ENCODE measurements around the gene LRMDA.

GRCh38 chr10:75665707-75666106 lies 234.3 kb downstream of the LRMDA start:
- TF ChIP-seq, protein P1, sequence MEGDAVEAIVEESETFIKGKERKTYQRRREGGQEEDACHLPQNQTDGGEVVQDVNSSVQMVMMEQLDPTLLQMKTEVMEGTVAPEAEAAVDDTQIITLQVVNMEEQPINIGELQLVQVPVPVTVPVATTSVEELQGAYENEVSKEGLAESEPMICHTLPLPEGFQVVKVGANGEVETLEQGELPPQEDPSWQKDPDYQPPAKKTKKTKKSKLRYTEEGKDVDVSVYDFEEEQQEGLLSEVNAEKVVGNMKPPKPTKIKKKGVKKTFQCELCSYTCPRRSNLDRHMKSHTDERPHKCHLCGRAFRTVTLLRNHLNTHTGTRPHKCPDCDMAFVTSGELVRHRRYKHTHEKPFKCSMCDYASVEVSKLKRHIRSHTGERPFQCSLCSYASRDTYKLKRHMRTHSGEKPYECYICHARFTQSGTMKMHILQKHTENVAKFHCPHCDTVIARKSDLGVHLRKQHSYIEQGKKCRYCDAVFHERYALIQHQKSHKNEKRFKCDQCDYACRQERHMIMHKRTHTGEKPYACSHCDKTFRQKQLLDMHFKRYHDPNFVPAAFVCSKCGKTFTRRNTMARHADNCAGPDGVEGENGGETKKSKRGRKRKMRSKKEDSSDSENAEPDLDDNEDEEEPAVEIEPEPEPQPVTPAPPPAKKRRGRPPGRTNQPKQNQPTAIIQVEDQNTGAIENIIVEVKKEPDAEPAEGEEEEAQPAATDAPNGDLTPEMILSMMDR (IDR thresholded peaks at IDR 0.05 in 2 of 3, conservative IDR thresholded peaks at IDR 0.05 in 1 of 3; ENCODE audit: control insufficient read depth in 2 of 3, extremely low read depth in 1 of 3, insufficient read depth in 1 of 3, low read depth in 3 of 3, low read length in 3 of 3), result no peak
- TF ChIP-seq TCF12 (IDR thresholded peaks at IDR 0.05; ENCODE audit: low read depth, low read length) (no peak), MAX (IDR thresholded peaks at IDR 0.05; ENCODE audit: low read depth, low read length) (no peak)

Measured in GM12878 (cell line).